Activated gamma-delta T cell treated with Interleukin-2 at 50 U/mL for 16 hours (primary cell): ENCODE data around the gene C1QTNF5.

Experiments used
- DNase-seq: peaks from one replicate; pipeline ENCODE4 v3.0.0-alpha.2; 2020

Gene C1QTNF5

GRCh38 chr11:119335655-119336543 lies 4.8 kb downstream of the C1QTNF5 start:
- DNase-seq: no peak

DNA sequence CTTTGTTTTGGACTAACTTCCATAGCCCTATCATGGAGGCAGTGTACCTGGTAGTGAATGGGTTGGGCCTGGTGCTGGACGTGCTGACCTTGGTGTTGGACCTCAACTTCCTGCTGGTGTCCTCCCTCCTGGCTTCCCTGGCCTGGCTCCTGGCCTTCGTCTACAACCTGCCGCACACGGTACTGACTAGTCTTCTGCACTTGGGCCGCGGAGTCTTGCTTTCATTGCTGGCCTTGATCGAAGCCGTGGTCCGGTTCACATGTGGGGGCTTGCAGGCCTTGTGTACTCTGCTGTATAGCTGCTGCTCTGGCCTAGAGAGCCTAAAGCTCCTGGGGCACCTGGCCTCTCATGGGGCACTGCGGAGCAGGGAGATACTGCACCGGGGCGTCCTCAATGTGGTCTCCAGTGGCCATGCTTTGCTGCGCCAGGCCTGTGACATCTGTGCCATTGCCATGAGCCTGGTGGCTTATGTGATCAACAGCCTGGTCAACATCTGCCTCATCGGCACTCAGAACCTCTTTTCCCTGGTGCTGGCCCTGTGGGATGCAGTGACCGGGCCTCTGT lies 5.5 kb downstream of the C1QTNF5 start:
- no peak for DNase-seq

- DNase-seq: peak; percentile 92
Observed at GRCh38 chr11:119334174-119334930, 6.3 kb downstream of the C1QTNF5 start, which contains the start of gene RNF26. TSS of gene RNF26 (plus strand) at chr11:119334527. CDS start at chr11:119335123, 596 bp downstream.

DNA sequence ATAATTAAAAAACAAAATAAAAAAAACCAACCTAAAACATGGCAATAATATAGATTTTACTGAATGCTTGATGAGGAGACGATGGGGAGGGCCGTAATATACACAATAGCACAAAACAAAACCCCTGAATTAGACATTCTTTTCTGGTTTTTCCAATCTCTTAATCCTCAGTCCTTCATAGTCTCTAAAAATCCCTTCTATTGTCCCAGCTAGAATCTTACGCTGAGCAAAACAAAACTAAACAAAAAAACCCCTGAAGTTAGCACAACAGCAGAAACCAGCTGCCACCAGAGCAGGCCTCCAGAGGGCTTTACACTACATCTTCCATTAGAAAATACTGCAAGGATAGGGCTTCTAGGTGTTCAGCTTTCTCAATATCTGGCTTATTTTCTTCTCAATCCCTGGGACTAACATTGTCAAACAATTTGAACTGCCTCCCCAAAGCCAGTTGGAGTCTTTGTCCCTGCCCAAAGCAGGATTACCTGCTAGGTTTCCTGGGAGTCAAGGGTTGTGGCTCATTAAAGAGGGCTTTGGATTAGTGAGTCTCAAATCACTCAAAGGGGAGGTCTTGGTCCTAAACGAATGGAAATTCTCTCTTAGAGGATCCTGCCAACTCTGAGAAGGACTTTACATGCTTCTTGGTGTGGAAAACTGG lies 8.4 kb downstream of the C1QTNF5 start:
- no peak for DNase-seq

- DNase-seq: no peak
Observed at GRCh38 chr11:119330237-119330636, 10.4 kb downstream of the C1QTNF5 start.

DNA sequence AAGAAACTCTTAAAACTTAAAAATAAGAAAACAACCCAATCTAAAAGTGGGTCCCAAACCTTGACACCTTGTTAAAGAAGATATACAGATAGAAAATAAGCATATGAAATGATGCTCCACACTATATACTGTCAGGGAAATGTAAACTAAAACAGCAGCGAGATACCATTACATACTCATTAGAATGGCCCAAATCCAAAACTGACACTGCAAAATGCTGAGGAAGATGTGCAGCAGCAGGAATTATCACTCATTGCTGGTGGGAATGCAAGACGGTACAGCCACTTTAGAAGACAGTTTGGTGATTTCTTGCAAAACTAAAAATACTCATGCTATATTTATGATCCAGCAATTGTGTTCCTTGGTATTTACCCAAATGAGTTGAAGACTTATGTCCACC lies 11.4 kb downstream of the C1QTNF5 start:
- no peak for DNase-seq

GRCh38 chr11:119324189-119324588 lies 16.5 kb downstream of the C1QTNF5 start:
- no peak for DNase-seq

- DNase-seq: peak; percentile 81
Observed at GRCh38 chr11:119323532-119324033, 17.1 kb downstream of the C1QTNF5 start.

- no peak for DNase-seq
Observed at GRCh38 chr11:119322921-119323531, 17.7 kb downstream of the C1QTNF5 start.

GRCh38 chr11:119322360-119322739 lies 18.3 kb downstream of the C1QTNF5 start:
- no peak for DNase-seq

GRCh38 chr11:119320776-119321524 lies 19.7 kb downstream of the C1QTNF5 start:
- DNase-seq: peak; percentile 45

DNA sequence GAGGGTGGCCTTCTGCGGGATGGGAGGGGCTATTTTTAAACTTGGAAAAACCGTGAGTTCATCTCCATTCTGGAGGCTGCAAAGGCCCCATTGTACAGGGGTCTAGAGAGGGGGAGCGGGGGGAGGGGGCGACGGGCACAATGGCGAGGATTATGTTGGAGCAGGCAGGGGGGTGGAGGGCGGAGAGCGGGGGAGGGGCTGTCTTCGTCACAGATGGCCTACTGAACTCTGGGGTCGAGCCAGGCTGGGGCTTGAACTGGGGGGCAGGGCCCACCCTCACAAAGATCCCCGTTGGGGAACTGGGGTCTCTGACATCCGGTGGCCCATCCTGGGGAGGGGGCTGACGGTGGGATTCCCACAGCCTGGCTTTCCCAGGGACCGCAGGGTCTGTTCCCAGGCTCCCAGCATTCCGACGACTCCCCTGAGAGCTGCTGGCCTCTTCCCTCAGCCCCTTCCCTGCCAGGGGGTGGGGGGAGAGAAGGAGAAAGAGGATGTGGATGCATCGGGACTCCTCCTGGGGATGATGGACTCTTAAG lies 20.4 kb downstream of the C1QTNF5 start:
- no peak for DNase-seq

- no peak for DNase-seq
Observed at GRCh38 chr11:119319700-119320239, 20.9 kb downstream of the C1QTNF5 start.

GRCh38 chr11:119319136-119319699 lies 21.5 kb downstream of the C1QTNF5 start:
- DNase-seq: no peak

GRCh38 chr11:119318240-119319135 lies 22.2 kb downstream of the C1QTNF5 start:
- DNase-seq: no peak

GRCh38 chr11:119317592-119318239 lies 23.0 kb downstream of the C1QTNF5 start:
- no peak for DNase-seq

DNA sequence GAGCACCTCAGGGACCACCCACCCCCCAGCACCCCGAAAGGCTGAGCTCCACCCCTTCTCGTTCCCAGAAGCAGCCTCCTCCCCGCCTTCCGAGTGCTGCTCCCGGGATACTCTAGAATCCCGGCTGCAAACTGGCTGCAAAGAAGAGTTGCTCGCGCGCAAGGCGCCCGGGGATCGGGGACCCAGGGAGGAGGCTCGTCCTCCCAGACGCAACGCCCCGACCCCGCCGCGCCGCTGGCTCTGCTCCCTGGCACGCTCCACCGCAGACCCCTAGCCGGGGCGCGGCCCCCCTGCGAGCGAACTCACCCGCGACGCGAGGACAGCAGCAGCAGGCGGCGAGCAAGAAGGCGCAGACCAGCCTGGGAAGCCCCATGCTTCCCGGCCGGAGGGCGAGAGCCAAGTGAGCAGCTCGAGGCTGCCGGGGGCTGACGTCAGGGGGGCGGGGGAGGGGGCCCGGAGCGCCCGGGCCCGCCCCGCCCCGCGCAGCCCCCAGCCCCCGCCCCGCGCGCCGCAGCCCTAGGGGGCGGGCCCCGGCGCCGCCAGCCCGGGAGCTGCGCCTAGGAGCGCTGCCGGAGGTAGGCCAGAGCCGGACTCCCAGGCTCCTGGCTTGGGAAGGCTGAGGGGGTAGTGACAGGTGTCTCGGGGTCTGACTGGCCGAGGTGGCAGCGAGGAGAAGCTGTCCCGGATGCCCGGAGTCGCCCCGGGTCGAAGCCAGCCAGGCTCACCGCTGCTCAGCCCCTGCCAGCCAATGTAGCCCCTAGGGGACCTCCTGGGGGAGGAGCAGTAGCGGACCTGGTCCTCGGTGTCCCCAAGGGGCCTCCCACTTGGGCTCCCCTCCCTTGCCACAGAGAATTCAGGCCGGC lies 23.7 kb downstream of the C1QTNF5 start, which contains the start of gene MCAM:
TSS of gene MCAM (minus strand) at position 402 of the 863 bp plus-strand sequence. CDS start at position 373, 29 bp downstream.
- no peak for DNase-seq
